Breast epithelium (tissue), 3 donors: Measurements from ENCODE around the gene MYOF.

ENCODE experiments used
- POLR2AphosphoS5 ChIP-seq, 3 donors: sonication (generic); formaldehyde crosslinking; IDR thresholded peaks; one replicate each; pipeline ENCODE4 v1.6.1; 2017; ENCODE audit warnings: antibody characterized with exemption in 3 of 3
- TF ChIP-seq, protein P1 (sequence below), 3 donors: fragments of 450-650 bp; IDR thresholded peaks; one replicate each; pipeline ENCODE4 v1.5.1; 2016 to 2017; ENCODE audit warnings: antibody characterized with exemption in 3 of 3, mild to moderate bottlenecking in 3 of 3, moderate library complexity in 3 of 3

DNA sequence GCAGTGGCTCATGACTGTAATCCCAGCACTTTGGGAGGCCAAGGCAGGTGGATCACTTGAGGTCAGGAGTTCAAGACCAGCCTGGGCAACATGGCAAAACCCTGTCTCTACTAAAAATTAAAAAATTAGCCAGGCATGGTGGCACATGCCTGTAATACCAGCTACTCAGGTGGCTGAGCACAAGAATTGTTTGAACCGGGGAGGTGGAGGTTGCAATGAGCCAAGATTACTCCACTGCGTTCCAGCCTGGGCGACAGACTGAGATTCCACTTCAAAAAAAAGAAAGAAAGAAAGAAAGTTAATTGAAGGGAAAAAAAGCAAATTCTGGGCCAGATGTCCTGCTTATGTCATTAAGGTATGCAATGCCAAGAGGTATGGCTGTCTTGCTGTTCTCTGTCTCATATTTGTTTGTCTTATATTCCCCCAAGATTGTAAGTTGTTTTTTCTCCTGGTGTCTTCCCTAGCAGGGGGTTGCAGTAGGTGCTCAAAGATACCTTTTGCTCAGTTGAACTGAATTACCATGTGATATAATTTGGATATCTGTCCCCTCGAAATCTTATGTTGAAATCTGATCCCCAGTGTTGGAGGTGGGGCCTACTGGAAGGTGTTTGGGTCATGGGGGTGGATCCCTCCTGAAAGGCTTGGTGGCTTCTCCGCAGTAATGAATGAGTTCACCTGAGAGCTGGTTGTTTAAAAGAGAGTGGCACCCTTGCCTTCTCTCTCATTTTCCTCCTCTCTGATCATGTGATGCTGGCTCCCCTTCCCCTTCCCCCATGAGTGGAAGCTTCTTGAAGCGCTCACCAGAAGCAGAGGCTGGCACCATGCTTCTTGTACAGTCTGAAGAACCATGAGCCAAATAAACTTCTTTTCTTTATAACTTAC lies 60.9 kb downstream of the MYOF start:
- TF ChIP-seq POLR2AphosphoS5 (IDR thresholded peaks at IDR 0.05): no peak
- TF ChIP-seq, protein P1, sequence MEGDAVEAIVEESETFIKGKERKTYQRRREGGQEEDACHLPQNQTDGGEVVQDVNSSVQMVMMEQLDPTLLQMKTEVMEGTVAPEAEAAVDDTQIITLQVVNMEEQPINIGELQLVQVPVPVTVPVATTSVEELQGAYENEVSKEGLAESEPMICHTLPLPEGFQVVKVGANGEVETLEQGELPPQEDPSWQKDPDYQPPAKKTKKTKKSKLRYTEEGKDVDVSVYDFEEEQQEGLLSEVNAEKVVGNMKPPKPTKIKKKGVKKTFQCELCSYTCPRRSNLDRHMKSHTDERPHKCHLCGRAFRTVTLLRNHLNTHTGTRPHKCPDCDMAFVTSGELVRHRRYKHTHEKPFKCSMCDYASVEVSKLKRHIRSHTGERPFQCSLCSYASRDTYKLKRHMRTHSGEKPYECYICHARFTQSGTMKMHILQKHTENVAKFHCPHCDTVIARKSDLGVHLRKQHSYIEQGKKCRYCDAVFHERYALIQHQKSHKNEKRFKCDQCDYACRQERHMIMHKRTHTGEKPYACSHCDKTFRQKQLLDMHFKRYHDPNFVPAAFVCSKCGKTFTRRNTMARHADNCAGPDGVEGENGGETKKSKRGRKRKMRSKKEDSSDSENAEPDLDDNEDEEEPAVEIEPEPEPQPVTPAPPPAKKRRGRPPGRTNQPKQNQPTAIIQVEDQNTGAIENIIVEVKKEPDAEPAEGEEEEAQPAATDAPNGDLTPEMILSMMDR (IDR thresholded peaks at IDR 0.05): no peak
